GM12874 (cell line): ENCODE data around the gene HRH3.

Source experiments
- TF ChIP-seq, protein P1 (sequence below): IDR thresholded peaks from 2 replicates; pipeline ENCODE4 v1.5.1; 2011; ENCODE audit warnings: low read depth, mild to moderate bottlenecking, control low read depth, low read length, moderate library complexity; ENCODE audit not compliant: insufficient read depth

The HRH3 gene

DNA sequence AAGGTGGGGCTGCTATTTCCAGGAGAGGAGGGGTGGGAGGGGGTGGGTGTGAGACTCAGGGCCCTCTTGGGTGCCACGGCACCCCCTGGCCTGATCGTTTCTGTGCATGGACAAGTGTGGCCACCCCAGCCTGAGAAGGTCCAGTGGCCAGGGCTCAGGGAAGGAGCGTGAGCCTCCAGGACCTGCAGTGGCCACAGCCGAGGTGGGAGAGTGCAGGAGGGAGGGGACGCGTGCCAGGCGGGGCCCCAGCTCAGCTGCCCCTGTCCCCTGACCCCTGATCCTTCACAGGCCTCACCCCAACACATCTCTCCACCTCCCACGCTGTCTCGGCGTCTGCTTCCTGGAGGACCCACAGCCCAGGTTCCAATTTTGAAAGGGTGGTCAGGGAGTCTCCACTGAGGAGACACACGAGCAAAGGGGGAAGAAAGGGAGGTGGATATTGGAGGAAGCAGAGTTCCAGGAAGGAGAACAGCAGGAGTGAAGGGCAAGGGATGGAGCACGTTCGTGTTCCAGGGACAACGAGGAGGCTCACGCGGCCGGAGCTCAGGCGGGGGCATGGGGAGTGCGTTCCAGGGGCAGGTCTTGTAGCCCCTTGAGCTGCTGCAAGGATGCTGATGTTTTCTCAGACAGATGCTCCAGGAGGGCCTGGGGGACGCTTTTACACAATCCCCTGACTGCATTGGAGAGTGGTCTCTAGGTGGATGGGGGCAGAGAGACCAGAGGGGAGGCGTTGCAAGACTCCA is 4.2 kb upstream of the HRH3 start:
- TF ChIP-seq, protein P1, sequence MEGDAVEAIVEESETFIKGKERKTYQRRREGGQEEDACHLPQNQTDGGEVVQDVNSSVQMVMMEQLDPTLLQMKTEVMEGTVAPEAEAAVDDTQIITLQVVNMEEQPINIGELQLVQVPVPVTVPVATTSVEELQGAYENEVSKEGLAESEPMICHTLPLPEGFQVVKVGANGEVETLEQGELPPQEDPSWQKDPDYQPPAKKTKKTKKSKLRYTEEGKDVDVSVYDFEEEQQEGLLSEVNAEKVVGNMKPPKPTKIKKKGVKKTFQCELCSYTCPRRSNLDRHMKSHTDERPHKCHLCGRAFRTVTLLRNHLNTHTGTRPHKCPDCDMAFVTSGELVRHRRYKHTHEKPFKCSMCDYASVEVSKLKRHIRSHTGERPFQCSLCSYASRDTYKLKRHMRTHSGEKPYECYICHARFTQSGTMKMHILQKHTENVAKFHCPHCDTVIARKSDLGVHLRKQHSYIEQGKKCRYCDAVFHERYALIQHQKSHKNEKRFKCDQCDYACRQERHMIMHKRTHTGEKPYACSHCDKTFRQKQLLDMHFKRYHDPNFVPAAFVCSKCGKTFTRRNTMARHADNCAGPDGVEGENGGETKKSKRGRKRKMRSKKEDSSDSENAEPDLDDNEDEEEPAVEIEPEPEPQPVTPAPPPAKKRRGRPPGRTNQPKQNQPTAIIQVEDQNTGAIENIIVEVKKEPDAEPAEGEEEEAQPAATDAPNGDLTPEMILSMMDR, result no peak

DNA sequence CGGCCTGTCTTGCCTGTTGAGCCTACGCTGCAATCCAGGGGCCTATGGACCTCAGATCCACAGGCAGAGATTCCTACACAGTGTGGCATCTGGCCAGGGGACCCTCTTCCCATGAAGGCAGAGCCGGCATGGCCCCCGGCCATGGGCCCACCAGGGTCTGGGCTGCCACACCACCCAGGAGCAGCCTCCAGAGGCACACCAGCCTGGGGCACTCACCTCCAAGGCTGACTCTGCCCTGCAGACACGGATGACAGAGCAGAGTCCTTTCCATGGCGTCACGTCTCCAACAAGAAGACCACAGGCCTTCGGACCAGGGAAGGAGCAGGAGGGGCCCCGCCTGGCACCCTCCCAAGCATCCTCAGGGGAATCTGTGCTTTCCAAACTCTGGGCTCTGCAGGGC is 3.5 kb upstream of the HRH3 start:
- TF ChIP-seq, protein P1, result no peak

DNA sequence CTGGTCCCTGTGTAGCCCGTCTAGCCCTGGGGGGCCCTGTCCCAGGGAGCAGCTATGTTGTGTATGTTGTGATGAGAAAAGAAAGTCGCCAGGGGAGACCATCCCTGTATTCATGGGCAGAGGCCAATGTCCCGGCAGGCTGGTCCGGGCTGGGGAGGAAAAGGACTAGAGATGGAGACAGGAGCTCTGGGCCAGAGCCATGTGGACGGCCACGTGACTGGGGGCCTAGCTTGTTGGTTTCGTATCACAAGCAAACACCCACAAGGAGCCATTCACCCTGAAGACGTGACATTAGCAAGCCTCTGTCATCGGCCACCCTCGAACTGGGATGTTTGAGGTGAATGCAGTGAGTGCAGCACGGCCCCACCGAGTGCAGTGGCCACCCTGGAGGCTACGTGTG is 2.9 kb upstream of the HRH3 start:
- TF ChIP-seq, protein P1, result no peak

DNA sequence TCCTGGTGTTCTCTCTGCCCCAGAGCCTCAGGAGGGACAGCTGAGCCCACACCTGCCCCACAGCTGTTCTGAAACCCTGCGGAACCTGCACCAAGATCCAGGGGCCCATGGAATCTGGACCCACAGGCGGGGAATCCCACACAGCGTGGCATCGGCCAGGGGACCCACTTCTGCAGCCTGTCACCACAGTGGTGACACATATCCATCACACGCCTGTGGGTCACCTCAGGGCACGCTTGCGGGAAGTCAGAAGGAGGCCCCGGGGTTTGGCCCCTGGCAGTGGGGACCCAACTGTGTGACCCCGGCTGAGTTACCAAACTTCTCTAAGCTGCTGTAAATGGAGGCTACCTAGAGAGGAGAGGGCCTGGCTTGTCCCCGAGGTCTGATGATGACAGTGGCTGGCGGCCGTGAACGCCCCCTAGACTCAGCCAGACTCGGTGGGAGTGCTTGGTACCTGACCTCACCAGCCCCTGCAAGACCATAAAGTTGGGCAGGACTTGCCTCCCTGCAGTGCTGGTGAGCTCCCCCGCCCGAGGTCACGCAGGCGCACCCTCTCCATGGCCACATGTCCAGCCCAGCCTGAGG is 2.3 kb upstream of the HRH3 start:
- TF ChIP-seq, protein P1, result no peak

DNA sequence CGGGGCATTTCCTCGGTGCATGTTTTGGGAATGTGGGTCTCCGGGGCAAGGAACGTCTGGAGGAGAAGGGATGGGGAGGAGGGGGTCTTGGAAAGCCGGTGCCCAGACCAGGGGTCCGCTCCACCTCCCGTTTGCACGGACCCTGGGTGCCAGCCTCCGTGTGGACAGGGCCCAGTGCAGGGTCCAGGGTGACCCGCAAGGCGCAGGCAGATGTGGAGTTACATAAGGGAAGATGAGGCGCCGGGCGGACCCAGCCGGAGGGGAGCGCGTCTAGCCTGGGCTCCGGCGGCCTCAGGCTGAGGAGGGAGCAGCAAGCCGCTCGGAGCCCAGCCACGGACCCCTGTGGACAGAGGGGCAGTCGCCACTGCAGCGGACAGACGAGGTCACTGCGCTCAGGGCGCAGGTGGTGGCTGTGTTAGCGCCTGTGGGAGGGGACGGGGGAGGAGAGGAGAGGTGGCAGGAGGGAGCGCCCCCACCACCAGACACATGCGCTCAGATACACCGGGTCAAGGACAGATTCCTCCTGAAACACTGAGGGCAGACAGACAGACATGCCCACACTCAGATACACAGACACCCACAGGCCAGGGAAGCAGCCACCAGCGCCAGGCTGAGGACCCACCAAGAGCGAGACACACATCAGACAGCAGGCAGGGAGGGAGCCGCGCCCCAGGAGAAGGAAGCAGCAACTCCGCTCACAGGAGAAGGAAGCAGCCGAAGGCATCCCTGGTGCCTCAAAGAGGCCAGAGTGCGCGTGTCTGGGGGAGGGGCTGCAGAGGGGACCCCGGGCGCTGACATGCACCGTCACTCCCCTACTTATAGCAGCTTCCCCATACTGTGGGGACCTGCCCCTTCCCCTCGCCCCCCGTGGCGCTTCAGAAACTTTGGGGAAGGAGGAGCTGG is 839 bp upstream of the HRH3 start:
- TF ChIP-seq, protein P1, result no peak

DNA sequence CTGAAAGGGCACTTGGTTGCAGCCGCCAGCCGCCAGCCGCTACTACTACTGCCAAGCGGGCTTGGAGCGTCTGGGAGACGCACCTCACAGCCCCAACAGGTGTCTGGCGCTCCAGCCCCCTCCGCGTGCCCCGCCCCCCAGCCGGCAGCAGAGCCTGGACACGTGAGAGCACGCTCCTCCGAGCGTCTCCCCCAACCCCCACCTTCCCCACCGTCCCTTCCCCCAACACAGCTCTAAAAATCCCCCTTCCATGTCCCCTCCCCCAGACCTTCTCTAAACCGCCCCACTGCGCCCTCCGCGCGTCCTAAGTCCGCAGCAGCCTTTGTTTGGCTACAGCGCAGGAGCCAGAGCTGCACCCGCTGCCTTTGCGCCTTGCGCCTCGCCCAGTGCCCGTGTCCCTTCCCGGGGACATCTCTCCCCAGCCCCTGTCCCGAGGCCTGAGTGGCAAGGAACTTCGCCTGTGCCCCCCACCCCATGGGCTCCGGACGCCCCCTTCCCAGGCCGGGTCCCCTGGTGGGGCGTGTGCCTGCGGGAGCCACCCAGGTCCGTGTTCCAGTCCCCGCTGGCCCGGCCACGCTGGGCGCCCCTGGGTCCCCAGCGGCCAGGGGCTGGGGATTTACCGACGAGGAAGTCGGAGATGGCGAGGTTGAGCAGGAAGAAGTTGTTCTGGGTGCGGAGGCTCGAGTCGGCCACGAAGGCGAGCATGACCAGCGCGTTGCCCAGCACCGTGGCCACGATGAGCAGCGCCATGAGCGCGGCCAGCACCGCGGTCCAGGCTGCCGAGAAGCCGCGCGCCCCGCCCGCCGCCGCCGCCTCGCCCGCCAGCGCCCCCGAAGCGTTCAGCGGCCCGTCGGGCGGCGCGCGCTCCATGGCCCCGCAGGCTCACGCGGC is 732 bp downstream of the HRH3 start:
- TF ChIP-seq, protein P1, result no peak
